IMR-90 (cell line): ENCODE results near the gene TMSB10. TPM values are rescaled to one million over a fixed set of nuclear protein-coding genes. Genes with fewer than 3 reads are reported as not detected.
A peak's percentile ranks its signal among the peaks of the same experiment; 100 is the strongest.

Source experiments
- ATAC-seq: fragments of 200-7000 bp; cut with Tn5 transposase; 2 replicates; pipeline ENCODE4 v1.9.1; 2020; ENCODE audit warnings: low read depth, mild to moderate bottlenecking, moderate library complexity
- BruUV-seq: library from RNA; stranded (reverse); fragments of 400-500 nt; replicated peaks from 2 replicates; lab custom pipeline; 2021; lab: Mats Ljungman, UMichigan
- CTCF ChIA-PET: fragments of 300-600 bp; formaldehyde crosslinking; extraction: SDS; loops from one replicate; lab custom pipeline; 2021; ENCODE audit warnings: antibody characterized with exemption; lab: Yijun Ruan, JAX
- POLR2A ChIA-PET: fragments of 300-600 bp; sonication (Branson Sonifier 250); formaldehyde crosslinking; loops from one replicate; lab custom pipeline; 2022; ENCODE audit warnings: antibody characterized with exemption; ENCODE audit not compliant: unreplicated experiment; lab: Charles Lee
- DNase-seq: peaks from one replicate; pipeline ENCODE4 v3.0.0; 2013
- H2AFZ ChIP-seq: replicated peaks from 2 replicates; pipeline ENCODE3; 2013; ENCODE audit warnings: low read length, mild to moderate bottlenecking; ENCODE audit not compliant: poor library complexity
- H2AK5ac ChIP-seq: 2 replicates; pipeline ENCODE4 v1.6.1; 2013; ENCODE audit warnings: low read depth, low read length, inconsistent platforms
- H2AK9ac ChIP-seq: replicated peaks from 2 replicates; pipeline ENCODE3; 2013; ENCODE audit warnings: mild to moderate bottlenecking, low read depth, low read length, moderate library complexity; ENCODE audit not compliant: poor library complexity
- H2BK120ac ChIP-seq: 2 replicates; pipeline ENCODE4 v1.6.1; 2013; ENCODE audit warnings: low read depth, low read length, inconsistent platforms
- H2BK15ac ChIP-seq: 3 replicates; pipeline ENCODE4 v1.6.1; 2013; ENCODE audit warnings: low read depth, low read length, inconsistent platforms
- H2BK20ac ChIP-seq: 2 replicates; pipeline ENCODE4 v1.6.1; 2013; ENCODE audit warnings: low read depth, mild to moderate bottlenecking, inconsistent platforms, low read length, moderate library complexity
- H2BK5ac ChIP-seq: 2 replicates; pipeline ENCODE4 v1.6.1; 2013; ENCODE audit warnings: mild to moderate bottlenecking, low read depth, low read length, inconsistent platforms; ENCODE audit not compliant: poor library complexity, severe bottlenecking
- H3K14ac ChIP-seq: replicated peaks from 2 replicates; pipeline ENCODE4 v1.6.1; 2013; ENCODE audit warnings: low read depth, low read length, inconsistent platforms
- H3K18ac ChIP-seq: 2 replicates; pipeline ENCODE4 v1.6.1; 2013; ENCODE audit warnings: low read depth, low read length, control low read depth
- H3K23ac ChIP-seq: 2 replicates; pipeline ENCODE4 v1.6.1; 2013; ENCODE audit warnings: low read depth, low read length, inconsistent platforms
- H3K27ac ChIP-seq: 2 replicates; pipeline ENCODE4 v1.5.1; 2013; ENCODE audit warnings: mild to moderate bottlenecking, control low read depth, low read length; ENCODE audit not compliant: insufficient read depth
- H3K27me3 ChIP-seq: 2 replicates; pipeline ENCODE4 v1.6.1; 2013; ENCODE audit warnings: low read length; ENCODE audit not compliant: control insufficient read depth, insufficient read depth
- H3K36me3 ChIP-seq: 2 replicates; pipeline ENCODE4 v1.6.1; 2013; ENCODE audit warnings: low read length, mixed read lengths; ENCODE audit not compliant: control insufficient read depth, insufficient read depth
- H3K4ac ChIP-seq: 2 replicates; pipeline ENCODE4 v1.6.1; 2013; ENCODE audit warnings: low read depth, low read length, inconsistent platforms
- H3K4me1 ChIP-seq: 2 replicates; pipeline ENCODE4 v1.6.1; 2013; ENCODE audit warnings: low read length, mixed read lengths; ENCODE audit not compliant: control insufficient read depth, insufficient read depth
- H3K4me2 ChIP-seq: 2 replicates; pipeline ENCODE4 v1.6.1; 2013; ENCODE audit warnings: low read depth, mild to moderate bottlenecking, control low read depth, low read length, moderate library complexity
- H3K4me3 ChIP-seq: 2 replicates; pipeline ENCODE4 v1.5.1; 2013; ENCODE audit warnings: low read depth, mild to moderate bottlenecking, control low read depth, low read length, moderate library complexity; ENCODE audit not compliant: insufficient read depth
- H3K56ac ChIP-seq: 2 replicates; pipeline ENCODE4 v1.6.1; 2013; ENCODE audit warnings: low read length, inconsistent platforms; ENCODE audit not compliant: insufficient read depth; ENCODE audit errors: extremely low read depth
- H3K79me1 ChIP-seq, 2 experiments: 2 replicates each; pipeline ENCODE4 v1.6.1; 2013; ENCODE audit warnings: low read length in 2 of 2, inconsistent platforms in 1 of 2, low read depth in 1 of 2
- H3K9ac ChIP-seq: 2 replicates; pipeline ENCODE4 v1.6.1; 2013; ENCODE audit warnings: low read depth, low read length, control low read depth
- H3K9me1 ChIP-seq: 2 replicates; pipeline ENCODE4 v1.6.1; 2013; ENCODE audit warnings: low read length, inconsistent platforms; ENCODE audit not compliant: insufficient read depth
- H3K9me3 ChIP-seq: 2 replicates; pipeline ENCODE4 v1.6.1; 2013; ENCODE audit warnings: low read length; ENCODE audit not compliant: control insufficient read depth, insufficient read depth
- H4K20me1 ChIP-seq: 2 replicates; pipeline ENCODE4 v1.6.1; 2013; ENCODE audit warnings: low read length, inconsistent platforms; ENCODE audit not compliant: insufficient read depth
- H4K5ac ChIP-seq: 2 replicates; pipeline ENCODE4 v1.6.1; 2013; ENCODE audit warnings: mild to moderate bottlenecking, low read depth, low read length, control low read depth
- H4K8ac ChIP-seq, 2 experiments: 2 replicates each; pipeline ENCODE4 v1.6.1; 2013; ENCODE audit warnings: low read depth in 2 of 2, low read length in 2 of 2, control low read depth in 1 of 2, inconsistent platforms in 1 of 2
- H4K91ac ChIP-seq: 2 replicates; pipeline ENCODE4 v1.6.1; 2013; ENCODE audit warnings: low read depth, low read length, inconsistent platforms; ENCODE audit not compliant: insufficient read depth
- CEBPB ChIP-seq: IDR thresholded peaks from 2 replicates; pipeline ENCODE4 v1.6.1; 2012; ENCODE audit warnings: low read depth, low read length, improper control_type of control experiment
- CHD1 ChIP-seq: IDR thresholded peaks from 2 replicates; pipeline ENCODE4 v1.6.1; 2012; ENCODE audit warnings: low read depth, low read length, improper control_type of control experiment
- FOS ChIP-seq: fragments of 150-350 bp; IDR thresholded peaks from 2 replicates; pipeline ENCODE4 v1.6.1; 2016; ENCODE audit warnings: low read depth, low read length
- MAFK ChIP-seq: IDR thresholded peaks from 2 replicates; pipeline ENCODE4 v1.6.1; 2012; ENCODE audit warnings: low read depth, low read length, improper control_type of control experiment
- MAZ ChIP-seq: IDR thresholded peaks from 2 replicates; pipeline ENCODE4 v1.6.1; 2012; ENCODE audit warnings: low read depth, mild to moderate bottlenecking, low read length, improper control_type of control experiment, moderate library complexity, borderline replicate concordance
- MXI1 ChIP-seq: IDR thresholded peaks from 2 replicates; pipeline ENCODE4 v1.6.1; 2012; ENCODE audit warnings: low read depth, mild to moderate bottlenecking, low read length, moderate library complexity, borderline replicate concordance
- POLR2A ChIP-seq: IDR thresholded peaks from 2 replicates; pipeline ENCODE4 v1.6.1; 2012; ENCODE audit warnings: mild to moderate bottlenecking, low read depth, low read length
- RFX5 ChIP-seq: IDR thresholded peaks from 2 replicates; pipeline ENCODE4 v1.8.0; 2012; ENCODE audit warnings: low read depth, mild to moderate bottlenecking, low read length, moderate library complexity
- SMC3 ChIP-seq: fragments of 150-350 bp; IDR thresholded peaks from 2 replicates; pipeline ENCODE4 v1.6.1; 2016; ENCODE audit warnings: low read depth, mild to moderate bottlenecking, antibody characterized with exemption, low read length, moderate library complexity
- WGBS, 2 experiments: methylation state at CpG; one replicate each; pipeline versions ENCODE4 v1.1.5 to v1.1.7; 2013; ENCODE audit warnings: missing lambda C conversion rate in 2 of 2; ENCODE audit not compliant: insufficient read length in 1 of 2; ENCODE audit errors: extremely low coverage in 2 of 2; 5-methylcytosine and 5-hydroxymethylcytosine counted together
- dilution Hi-C: fragments of 300-500 bp; cut with HindIII; formaldehyde crosslinking; loops from one replicate; pipeline ENCODE4 v1.14.3; 2018; ENCODE audit warnings: low sequenced_read_pairs; ENCODE audit not compliant: unreplicated experiment
- in situ Hi-C: fragments of 300-500 bp; cut with MboI; formaldehyde crosslinking; loops from 3 replicates; pipeline ENCODE4 v1.14.3; 2019; ENCODE audit warnings: low sequenced_read_pairs, inconsistent platforms, mixed read lengths
- intact Hi-C: fragments of 100-400 bp; cut with micrococcal nuclease; formaldehyde crosslinking; loops from 2 replicates; pipeline ENCODE4 v1.10.0; 2022
- polyA plus RNA-seq, 3 experiments: library from polyadenylated mRNA; depleted of rRNA; stranded (reverse); fragments of >200 nt; gene quantifications; 2 replicates each; pipeline ENCODE4 v1.2.3, GENCODE V29; 2012; ENCODE audit warnings: low replicate concordance in 1 of 3
- total RNA-seq: library from RNA; depleted of rRNA; stranded (reverse); fragments of >200 nt; gene quantifications from 2 replicates; pipeline ENCODE4 v1.2.3, GENCODE V29; 2012
- TF ChIP-seq, protein P1 (sequence below): fragments of 150-350 bp; IDR thresholded peaks from 2 replicates; pipeline ENCODE4 v1.6.1; 2016; ENCODE audit warnings: low read depth, mild to moderate bottlenecking, low read length, moderate library complexity, borderline replicate concordance
- TF ChIP-seq, protein P2 (sequence below): fragments of 150-350 bp; IDR thresholded peaks from 2 replicates; pipeline ENCODE4 v1.6.1; 2017; ENCODE audit warnings: mild to moderate bottlenecking, antibody characterized with exemption, low read length, low read depth
- TF ChIP-seq, protein P3 (sequence below): conservative IDR thresholded peaks from 2 replicates; pipeline ENCODE4 v1.5.1; 2012; ENCODE audit warnings: mild to moderate bottlenecking, low read depth, low read length, improper control_type of control experiment

TMSB10 gene
- total and polyA plus RNA-seq, 2 of the 4 experiments (the other 2 are of a cell fraction) = 3,620 to 5,527 TPM

DNA sequence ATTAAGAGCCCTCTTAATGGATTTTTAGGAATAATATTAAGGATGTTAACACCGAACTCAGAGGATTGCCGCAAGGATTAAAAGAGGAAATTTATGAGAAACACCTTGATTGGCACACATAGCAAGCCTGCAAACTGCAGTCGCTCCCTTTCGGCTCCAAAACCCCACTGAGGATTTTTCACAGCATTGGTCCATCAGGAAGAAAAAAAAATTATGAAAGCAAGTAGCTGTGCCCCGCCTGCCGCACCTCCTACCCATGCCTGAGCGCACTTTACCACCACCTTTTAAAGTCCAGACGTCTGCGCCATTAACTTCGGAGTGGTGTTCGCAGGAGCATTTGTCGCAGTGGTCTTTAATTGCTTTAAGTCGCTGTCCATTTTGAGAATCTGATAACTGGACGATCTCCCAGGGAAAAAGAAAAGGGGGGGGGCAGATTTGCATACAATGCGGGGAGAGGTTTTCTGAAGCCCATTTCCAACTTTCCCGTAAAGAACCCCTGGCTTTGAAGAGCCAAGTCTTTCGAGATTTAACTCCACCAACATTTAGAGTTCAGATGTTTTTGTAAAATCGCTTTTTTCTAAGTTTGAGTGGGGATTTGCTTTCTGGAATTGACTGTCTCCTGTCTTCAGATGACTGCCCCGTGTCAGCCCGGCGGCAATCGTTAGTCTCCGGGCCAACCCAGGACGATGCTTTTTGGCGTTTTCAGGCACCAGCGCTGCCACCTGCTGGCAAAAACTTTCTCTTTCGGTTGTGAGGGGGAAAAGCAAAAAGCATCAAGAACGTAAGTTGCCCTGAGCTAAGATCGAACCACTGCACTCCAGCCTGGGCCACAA, 23.7 kb upstream of the TMSB10 start:
- peak; percentile 70 for ATAC-seq
- Histone ChIP-seq H2AFZ (peak overlapping the region; percentile 95), H3K4me2 (peak overlapping the region; percentile 97), H3K79me1 (peaks cover 10 to 26% of the 10 kb centered on the region in 2 experiments; a peak in 3 of 4 replicates), H4K91ac (peak overlapping the region; percentile 45), H4K20me1 (no peaks in the 10 kb centered on the region), H3K18ac (peak overlapping the region; percentile 10), H3K36me3 (no peaks in the 10 kb centered on the region), H3K56ac (peak overlapping the region; percentile 79; the same call in 1 of the 2 replicates), H3K4me3 (peak overlapping the region; percentile 91), H4K5ac (peak overlapping the region; percentile 11), H3K4ac (peak overlapping the region; percentile 12), H3K4me1 (peaks cover 12% of the 10 kb centered on the region), H4K8ac (peak overlapping the region; percentile 14 to 48; a peak in 2 of 4 replicates), H2BK5ac (peak overlapping the region; percentile 73), H2BK20ac (peak overlapping the region; percentile 52), H3K9ac (peak overlapping the region; percentile 73), H3K23ac (peak overlapping the region; percentile 62), H3K9me3 (no peaks in the 10 kb centered on the region), H3K27me3 (no peaks in the 10 kb centered on the region), H2AK5ac (no peak overlapping the region), H2BK120ac (peak overlapping the region; percentile 60), H3K9me1 (peaks cover 8% of the 10 kb centered on the region; the same call in 1 of the 2 replicates), H2BK15ac (0 out of 3 replicates have a peak overlapping the region, but pooled peaks have one; percentile 16), H3K14ac (0 out of 2 replicates have a peak overlapping the region, but pooled peaks have one; percentile 30), H3K27ac (peak overlapping the region; percentile 63), H2AK9ac (peak overlapping the region; percentile 34)
- POLR2A ChIA-PET = no interaction called here
- BruUV-seq = no TSS peak
- intact Hi-C loops (loop anchor here (1.0 to 2.0 kb wide), 6 partner anchors 24 to 386 kb away; partner anchors contain the start of gene TMSB10), in situ Hi-C loops (loop anchor here (5.0 kb wide), 1 partner anchor 389 kb away; no protein-coding TSS in a partner anchor), dilution Hi-C loops (no loop called here)
- CTCF ChIA-PET = interaction anchor here (0.7 to 2.2 kb wide), 7 partner anchors 17 to 122 kb away, joined by 3 to 8 read pairs (median 4); no protein-coding TSS in a partner anchor
- 0% methylated on average over 7 of the region's 29 CpGs; no CpG with 5 or more reads in 1 of the 2 experiments for WGBS, 2 experiments
- DNase-seq = peak; percentile 85
- TF ChIP-seq CEBPB (no peak), CHD1 (0 out of 2 replicates have a peak, but pooled peaks have one; percentile 42), POLR2A (0 out of 2 replicates have a peak, but pooled peaks have one; percentile 1), SMC3 (peak; percentile 91), MXI1 (peak; percentile 46; the same call in 1 of the 2 replicates), FOS (no peak), MAFK (no peak), MAZ (no peak), RFX5 (no peak)
- TF ChIP-seq, protein P1, sequence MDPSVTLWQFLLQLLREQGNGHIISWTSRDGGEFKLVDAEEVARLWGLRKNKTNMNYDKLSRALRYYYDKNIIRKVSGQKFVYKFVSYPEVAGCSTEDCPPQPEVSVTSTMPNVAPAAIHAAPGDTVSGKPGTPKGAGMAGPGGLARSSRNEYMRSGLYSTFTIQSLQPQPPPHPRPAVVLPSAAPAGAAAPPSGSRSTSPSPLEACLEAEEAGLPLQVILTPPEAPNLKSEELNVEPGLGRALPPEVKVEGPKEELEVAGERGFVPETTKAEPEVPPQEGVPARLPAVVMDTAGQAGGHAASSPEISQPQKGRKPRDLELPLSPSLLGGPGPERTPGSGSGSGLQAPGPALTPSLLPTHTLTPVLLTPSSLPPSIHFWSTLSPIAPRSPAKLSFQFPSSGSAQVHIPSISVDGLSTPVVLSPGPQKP = no peak
- TF ChIP-seq, protein P2, sequence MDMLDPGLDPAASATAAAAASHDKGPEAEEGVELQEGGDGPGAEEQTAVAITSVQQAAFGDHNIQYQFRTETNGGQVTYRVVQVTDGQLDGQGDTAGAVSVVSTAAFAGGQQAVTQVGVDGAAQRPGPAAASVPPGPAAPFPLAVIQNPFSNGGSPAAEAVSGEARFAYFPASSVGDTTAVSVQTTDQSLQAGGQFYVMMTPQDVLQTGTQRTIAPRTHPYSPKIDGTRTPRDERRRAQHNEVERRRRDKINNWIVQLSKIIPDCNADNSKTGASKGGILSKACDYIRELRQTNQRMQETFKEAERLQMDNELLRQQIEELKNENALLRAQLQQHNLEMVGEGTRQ = no peak
- TF ChIP-seq, protein P3, sequence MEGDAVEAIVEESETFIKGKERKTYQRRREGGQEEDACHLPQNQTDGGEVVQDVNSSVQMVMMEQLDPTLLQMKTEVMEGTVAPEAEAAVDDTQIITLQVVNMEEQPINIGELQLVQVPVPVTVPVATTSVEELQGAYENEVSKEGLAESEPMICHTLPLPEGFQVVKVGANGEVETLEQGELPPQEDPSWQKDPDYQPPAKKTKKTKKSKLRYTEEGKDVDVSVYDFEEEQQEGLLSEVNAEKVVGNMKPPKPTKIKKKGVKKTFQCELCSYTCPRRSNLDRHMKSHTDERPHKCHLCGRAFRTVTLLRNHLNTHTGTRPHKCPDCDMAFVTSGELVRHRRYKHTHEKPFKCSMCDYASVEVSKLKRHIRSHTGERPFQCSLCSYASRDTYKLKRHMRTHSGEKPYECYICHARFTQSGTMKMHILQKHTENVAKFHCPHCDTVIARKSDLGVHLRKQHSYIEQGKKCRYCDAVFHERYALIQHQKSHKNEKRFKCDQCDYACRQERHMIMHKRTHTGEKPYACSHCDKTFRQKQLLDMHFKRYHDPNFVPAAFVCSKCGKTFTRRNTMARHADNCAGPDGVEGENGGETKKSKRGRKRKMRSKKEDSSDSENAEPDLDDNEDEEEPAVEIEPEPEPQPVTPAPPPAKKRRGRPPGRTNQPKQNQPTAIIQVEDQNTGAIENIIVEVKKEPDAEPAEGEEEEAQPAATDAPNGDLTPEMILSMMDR = peak; percentile 84
